Activated CD4-positive, alpha-beta T cell treated with anti-CD3 and anti-CD28 coated beads, Interleukin-2, amount 50 U/mL, for 16 hours (primary cell): ENCODE measurements around the gene S100A7.

Experiments used
- DNase-seq: peaks from one replicate; pipeline ENCODE4 v3.0.0-alpha.2; 2020

Gene S100A7

DNA sequence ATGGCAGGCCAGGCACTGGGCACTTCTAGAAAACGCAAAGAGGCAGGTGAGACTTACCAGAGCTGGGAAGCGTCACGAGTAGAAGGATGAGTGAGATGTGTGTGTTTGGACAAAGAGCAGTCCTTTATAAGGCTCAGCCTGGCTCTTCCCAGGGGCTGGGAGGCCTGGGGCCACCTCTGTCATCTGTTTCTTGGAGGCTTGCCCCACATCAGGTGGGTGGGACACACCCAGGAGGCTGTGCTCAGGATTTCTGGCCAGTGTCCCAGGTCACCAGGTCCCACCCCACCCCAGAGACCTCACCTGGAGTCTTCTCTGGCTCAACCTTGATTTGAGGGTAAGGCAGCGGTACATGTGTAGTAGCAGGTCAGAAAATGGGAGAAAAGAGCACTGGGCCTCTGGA, at the start of gene S100A7:
S100A7 (minus strand) TSS at position 101 of the 400 bp plus-strand sequence. CDS start 1,638 bp downstream, outside the sequence.
- DNase-seq, result no peak

DNA sequence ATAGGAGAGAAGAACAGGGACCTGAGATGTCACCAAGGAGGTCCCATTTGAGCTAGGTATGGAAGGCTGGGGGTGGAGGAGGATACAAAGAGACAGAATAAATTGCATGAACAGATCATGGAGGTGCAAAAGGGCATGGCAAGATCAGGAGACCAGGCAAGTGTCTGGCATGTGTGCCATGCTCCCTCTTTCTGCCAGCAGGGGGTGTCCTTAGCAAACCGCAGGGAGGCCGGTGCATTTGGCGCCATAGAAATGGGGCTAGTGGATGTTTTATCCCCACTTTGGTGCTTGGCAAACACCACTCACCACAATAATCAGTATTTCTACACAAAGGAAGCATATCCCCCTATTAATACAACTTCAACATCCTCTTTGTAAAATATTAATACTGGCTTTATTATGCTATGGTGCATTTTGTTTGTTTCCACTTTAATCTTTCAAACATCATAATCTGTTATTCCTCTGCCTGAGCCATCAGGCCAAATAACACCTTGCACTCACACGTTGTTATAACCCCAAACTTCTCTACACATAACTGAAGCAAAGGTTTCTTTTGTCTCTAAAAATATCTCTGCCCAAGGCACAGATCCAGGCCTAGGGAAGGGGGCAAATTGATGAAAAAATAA, 49.4 kb upstream of the S100A7 start:
- DNase-seq, result peak; percentile 81

DNA sequence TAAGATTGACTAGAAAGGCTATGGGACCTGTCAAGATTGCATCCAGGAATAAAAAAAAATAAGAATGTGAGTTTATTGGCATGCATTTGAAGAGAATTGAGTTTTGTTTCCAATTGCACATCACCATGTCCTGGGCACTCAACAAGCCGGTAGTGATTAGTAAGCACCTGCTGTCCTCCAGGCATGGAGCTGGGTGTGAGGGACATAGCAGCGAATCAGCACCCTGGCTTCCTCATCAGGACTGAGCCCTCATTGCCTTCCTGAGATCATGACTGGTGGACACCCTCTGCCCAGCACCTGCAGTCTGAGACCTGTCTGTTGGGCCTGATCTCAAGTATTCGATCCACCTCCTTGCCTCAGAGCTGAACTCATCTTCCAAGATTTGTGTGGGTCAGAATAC, 48.6 kb upstream of the S100A7 start:
- no peak for DNase-seq

DNA sequence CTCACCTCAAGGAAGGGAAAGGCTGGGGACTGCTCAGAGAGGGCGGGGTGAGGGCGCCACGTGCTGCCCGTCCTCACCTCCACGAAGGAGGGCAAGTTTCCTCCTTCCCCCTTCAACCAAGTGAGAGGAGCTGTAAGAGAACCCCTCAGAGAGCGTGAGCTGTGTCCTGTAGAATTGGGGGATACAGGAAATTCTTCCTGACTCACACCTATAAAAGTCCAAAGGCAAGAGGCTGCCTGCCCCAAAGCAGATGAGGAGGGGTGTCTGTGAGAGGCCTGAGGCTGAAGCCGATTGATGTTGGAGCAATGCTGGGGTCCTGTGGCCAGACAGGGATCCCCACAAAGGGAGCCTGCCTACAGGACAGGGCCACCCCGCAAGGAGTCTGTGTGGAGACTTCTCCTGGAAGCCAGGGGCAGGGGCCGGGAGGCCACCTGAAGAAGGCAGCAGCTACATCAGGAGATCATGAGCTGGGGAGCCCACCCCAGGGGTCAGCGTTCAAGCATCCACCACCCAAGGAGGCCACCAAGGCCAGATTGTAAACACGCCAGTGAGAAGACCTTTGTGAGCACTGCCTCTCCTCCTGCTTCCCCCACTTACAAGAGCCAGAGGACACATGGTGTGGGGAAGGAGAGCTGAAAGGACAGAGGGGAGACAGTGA, 47.6 kb upstream of the S100A7 start:
- DNase-seq, result no peak

DNA sequence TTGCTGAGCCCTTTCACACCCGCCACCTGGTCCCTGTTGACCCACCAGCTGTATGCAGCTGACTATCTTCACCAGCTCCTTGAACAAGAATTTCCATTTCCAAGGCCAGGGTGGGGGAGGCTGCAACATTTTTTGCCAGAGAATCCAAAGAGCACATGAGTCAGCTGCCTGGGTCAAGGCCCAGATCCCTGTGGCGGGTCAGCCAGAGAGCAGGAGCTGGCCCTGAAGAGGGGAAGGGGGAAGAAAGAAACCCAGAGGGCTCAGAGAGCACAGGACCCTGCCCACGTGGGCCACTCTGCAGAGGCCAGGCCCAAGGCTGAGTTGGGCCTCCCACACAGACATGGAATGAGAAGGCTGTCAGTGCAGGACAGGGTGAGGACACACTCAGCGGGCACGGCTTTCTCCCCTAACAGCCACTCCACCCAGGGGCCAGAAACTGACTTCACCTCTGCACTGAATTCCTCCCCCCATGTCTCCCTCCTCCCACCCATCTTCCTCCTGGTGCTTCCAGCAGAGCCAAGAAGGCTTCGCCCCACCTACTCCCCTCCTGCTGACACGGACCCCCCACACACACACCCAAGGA, 46.5 kb upstream of the S100A7 start:
- DNase-seq, result no peak

DNA sequence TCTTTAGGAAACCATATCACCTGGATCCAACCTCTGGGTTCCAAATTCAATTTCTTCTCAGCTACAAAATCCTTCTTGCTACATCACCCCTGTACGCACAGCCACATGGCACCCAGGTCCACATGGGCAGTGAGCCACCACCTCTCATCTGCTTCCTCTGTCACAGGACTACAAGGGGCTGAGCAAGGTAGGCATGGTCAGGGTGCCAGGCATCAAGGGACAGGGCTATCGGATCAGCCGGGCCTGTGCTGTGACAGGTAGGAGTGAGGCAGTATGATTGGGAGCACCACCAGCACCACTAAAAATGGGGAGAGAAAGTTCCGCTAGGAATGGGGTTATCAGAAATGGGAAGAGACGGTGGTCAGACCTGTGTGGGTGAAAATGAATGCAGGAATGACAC, 45.9 kb upstream of the S100A7 start:
- DNase-seq, result no peak

DNA sequence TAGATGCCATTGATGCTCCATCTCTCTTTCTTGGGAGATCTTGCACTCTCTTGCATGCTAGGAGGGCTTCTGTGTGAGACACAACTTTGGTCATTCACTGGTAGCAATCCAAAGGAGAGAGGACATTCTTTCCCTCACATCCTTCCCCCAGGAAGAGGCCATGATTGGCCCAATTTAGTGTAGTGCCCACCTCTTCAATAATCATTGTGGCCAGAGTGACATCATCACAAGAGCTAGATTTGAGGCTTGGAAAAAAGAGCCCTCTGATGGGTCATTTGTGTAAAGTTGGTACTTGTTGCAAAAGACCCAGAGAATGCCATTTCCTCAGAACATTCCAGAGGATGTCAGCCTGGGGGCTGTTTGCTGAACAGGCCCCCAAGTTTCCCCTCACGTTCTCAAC, 45.1 kb upstream of the S100A7 start:
- no peak for DNase-seq

DNA sequence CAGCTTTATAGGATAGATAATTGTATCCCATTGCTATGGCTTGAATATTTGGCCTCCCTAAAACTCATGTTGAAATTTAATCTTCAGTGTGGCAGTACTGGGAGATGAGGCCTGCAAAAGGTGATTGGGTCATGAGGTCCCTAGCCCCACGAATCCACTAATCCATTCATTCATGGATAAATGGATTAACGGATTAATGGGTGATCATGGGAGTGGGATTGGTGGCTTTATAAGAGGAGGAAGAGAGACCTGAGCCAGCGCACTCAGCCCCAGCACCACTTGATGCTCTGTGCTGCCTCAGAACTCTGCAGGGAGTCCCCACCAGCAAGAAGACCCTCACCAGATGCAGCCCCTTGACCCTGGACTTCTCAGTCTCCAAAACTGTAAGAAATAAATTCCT, 43.3 kb upstream of the S100A7 start:
- no peak for DNase-seq

DNA sequence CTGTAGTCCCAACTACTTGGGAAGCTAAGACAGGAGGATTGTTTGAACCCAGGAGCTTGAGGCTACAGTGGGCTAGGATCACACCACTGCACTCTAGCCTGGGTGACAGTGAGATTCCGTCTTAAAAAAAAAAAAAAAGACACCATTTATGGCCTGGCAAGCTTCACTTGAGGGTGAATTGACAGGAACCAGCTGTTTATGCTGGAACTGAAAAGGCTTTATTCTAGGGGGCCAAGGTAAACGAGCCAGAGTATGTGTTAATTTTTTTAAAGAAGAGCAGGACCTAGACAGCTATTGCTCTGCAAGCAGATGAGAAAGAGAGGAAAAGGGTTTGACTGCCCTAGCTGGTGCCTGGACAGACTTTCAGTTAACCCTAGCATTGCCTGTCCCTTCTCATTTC, 38.3 kb upstream of the S100A7 start:
- no peak for DNase-seq

DNA sequence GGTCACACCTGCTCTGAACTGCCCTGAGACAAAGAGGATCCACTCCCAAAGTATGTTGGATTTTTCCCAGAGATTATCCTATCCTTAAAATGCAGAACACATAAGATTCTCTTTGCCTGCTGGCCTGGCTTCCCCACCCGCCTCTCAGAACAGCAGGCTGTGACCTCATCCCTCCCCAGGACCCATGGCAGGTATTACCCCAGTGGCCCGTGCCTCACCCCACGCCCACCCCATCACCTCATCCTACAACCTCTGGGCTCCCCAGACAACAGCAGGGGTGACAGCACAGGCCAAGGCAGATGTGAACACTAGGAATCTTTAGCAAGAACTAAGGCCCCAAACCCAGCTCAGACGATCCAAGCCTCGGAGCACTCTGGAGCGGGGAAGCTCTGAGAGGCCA, 35.1 kb upstream of the S100A7 start:
- no peak for DNase-seq

DNA sequence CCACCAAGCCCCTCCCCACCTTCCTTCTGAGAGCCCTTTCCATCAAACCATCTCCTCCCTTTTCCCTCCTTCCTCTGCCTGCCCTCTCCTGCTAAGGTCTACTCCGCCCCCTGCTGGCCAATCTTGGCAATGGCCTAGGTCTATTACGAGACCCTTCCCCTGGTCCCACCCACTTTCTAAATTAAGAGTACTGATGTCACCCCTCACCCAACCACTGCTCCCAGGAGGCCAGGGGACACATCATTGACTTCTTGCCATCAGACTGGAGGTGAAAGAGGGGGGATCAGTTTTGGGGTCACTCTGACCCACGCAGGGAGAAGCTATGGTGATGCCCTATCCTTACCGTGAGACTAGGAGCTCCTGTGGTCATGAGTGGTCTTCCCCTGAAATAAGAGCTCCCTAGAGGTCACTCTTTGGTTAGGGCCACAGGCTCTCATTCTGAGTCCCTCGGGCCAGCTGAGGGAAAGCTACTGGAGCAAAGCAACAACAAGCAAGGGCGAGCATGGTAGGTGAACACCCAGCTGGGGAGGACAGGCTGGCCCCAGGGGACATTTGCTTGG, 34.6 kb upstream of the S100A7 start:
- peak; percentile 76 for DNase-seq

DNA sequence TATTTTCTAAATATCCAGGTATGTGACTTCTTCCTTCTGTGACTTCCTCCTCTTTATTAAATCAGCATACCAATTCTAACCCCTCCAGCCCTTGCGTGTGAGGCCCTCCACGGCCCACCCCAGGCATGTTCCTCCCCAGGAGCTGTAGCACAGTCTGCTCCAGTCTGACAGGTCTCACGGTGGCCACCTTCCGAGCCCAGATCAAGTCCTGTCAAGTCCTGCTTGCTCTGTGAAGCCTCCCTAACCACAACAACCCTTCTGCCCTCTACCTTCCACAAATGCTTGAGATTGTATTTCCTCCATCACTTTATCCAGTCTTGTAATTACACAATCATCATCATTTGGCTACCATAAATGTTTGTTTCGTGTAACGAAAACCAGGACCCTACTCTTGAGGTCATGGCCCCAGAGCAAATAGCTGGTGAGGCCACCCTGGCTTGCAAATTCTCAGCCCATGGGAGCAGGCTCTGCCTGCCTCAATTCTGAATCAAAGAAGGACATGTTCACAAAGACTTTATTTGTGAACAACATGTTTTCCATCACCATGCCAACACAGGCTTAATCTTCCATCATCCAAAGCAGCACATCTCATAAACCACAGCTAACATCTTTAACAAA, 33.0 kb upstream of the S100A7 start:
- no peak for DNase-seq

DNA sequence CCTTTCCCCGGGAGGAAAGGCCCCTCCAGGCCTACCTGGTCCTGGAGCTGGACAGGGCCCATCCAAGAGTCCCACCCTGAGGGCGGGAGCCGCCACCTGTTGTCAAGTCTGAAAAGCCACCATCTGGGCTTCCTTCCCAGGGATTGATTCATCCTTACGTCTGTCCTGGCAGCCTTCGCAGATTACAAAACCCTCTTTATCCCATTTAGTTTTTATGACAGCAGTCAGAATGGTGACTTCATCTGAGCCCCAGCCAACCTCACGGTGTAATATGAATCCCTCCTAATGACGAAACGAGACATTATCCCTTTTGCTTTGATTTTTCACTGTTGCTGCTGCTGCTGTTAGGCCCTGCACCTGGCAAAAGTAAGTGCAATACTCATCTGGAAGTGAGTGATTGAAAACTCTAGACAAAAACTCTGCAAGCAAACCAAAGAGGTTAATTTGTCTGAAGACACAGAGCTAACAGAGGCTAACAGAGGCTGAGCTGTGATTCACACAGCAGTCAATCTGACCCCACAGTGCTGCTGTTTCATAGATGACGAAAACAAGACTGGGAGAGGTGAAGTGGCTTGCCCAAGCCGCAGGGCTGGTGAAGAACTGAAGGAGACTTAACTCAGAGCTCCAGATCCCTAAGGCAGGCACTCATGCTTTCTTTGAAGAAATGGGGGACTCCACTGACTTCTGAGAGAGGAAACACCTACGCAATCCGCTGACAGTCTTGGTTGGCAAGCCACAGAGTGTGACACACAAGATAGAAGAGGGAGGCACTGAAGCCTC, 30.0 kb upstream of the S100A7 start:
- DNase-seq, result peak; percentile 3

DNA sequence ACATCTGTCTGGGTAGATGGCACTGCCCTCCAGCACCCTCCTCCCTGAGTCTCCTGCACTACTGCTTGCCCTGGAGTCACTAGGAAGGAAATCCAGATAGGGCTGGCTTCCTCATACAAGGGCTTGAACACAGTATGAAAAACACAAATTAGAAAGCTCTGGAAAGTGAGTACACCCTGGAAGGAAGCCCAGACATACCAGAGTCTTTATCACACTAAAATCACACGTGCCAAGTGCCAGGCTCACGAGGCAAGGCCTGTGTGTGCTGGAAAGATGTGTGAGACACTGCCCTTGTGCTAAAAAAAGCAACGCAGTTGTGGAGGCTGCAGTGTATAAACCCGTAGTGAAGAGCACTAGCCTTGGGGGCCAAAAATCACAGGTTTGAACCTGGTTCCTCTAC, 28.3 kb upstream of the S100A7 start:
- DNase-seq, result no peak

DNA sequence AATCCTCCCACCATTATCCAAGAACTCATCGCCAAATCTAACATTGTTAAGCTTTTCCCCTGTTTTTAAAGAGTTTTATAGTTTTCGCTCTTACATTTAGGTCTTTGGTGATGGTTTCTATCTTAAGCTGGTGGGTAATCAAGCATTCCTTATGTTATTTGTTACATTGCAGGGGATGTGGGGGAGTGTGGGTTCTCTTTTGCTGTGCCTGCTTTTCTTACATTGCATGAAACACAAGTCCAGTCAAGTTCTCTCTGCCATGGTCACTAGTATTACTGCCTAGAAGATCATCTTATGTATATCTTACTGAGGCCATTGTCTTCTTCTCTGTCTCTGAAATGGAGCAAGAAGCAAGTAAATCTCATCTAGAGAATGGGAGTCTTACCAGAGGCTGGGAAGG, 27.3 kb upstream of the S100A7 start:
- DNase-seq, result no peak

DNA sequence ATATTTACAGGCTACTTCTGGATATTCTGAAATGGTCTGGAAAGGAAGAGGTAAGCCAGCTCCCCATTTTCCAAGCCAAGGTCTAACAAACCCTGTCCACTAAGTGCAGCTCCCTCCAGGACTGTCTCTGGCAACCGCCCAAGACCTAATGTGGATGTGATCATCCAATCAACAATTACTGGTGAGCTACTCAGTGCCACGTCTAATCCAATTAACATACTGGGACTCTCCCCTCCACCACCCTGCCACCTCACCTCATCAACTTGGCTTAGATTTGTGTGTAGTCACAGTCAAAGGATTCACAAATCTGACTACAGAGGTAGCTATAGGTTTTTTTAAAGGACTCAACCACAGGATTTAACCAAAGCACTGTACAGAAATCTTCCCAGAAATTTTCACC, 25.4 kb upstream of the S100A7 start:
- DNase-seq, result no peak

DNA sequence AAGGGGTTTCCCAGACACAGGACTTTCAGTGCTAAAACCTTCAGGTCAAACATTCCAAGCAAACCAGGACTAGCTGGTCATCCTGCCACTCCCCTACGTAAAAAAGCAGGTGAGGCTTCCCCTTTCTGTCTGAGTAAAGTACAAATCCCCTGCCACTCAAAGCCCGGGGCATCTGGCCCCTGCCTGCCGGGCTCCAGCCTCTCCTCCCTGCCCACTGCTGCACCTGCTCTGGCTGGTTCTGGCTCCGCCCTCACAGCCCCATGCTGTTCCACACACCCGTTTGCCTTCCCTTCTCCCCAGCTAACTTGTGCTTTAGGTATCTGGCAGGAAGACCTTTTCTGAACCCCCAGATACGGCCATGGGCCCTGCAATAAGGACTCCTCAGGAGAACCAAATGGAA, 23.3 kb upstream of the S100A7 start:
- no peak for DNase-seq

DNA sequence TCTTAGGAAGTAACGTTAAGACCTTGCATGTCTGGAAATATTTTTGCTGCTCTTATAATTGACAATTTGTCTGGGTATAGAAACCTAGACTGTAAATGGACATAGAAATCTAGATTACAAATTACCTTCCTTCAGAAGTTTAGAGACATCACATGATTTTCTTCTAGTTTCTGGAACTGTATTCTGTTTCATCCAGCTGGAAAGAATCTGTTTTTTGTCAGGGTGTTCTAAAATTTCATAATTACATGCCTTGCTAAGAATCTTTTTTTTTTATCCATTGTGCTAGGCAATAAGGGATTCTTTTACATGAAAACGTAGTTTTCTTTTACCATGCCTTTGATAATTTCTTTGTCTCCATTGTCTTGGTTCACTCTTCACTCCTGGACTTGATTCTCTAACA, 20.7 kb upstream of the S100A7 start:
- DNase-seq, result no peak

DNA sequence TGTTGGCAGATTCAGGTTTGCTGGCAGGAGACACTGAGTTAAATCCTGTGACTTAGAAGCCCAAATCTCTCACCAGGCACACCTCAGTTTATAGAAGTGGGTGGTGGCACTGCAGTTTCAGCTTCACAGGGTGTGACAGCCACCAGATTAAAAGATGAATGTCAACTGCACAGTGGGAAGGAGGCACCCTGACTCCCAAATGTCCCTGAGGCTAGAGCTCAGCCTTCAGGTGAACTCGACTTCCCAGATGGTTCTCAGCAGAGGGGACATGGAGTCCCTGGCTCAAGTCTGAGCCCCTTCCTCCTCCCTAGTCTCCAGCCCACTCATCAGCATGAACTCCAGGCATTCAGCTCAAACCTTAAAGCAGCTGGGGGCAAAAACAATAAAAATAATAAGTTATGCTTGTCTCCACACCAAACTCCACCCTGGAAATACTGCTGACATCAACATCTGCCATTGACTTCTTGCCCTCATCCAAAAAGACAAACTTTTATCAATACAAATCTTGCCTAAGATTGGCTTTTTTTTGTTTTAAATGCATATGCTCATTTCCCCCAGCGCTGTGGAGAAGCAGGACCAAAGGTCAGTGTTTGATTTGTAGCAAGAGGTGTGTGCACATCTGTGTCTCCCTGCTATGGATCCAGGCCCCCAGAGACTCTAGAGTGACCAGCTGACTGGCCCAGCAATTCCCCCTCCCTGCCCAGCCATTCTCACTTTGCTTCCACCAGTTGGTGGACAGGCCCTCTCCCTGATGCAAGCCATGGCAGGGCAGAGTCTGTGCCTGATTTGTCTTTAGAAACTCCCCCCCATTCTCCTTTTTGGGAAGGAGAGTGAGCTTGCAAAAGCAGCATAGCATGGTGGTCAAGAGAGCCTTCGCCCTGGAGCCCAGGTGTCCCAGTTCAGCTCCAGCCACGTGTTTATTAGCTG, 18.5 kb upstream of the S100A7 start:
- DNase-seq, result no peak

DNA sequence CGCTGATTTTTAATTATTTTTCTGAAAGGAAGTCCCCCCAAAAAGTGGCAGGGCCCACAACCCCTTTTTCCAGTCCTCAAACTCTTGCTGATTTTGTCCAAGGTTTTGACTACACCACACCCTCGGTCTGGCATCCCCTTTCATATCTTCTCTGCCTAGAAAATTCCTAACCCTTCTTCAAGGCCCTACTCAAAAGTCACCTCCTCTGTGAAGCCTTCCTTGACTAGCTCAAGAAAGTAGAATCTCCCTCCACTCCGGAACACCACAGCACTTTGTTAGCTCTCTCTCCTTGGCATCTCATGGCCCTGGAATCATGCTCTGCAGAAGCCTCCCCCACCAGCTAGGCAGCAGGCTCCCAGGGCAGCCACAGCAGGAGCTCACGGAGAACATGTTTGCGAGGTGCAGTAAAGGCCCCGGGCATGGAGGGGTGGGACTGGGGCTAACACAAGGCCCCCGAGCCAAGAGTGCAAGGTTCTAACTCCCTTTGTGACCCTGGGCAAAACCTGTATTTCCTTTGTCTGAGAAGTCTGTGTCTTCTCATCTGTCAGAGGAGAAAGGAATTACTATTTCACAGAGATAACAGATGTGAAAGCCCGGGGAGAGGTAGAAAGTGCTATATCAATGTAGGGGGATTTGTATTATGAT, 17.7 kb upstream of the S100A7 start:
- DNase-seq, result no peak

DNA sequence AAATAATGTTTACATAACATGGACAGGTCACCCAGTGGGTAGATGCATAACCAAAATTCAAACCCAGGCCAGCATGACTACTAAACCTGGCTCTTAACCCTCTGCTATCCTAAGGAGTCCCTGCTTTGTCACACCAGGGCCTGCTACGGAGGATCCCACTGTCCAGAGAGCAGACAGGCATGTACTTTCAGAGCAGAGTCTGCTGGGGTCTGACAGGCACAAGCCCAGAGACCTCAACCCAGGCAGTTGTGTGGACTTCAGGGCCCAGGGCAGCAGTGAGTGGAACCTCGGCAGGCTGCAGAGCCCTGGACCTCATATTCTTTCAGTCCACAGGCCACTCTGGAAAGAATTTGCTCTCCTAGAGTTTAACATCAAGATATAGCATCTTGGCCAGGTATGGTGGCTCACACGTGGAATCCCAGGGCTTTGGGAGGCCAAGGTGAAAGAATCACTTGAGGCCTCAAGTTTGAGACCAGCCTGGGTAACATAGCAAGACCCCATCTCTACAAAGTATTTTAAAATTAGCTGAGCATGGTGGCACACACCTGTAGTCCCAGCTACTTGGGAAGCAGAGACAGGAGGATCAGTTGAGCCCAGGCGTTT, 16.1 kb upstream of the S100A7 start:
- no peak for DNase-seq
